Endothelial cell of umbilical vein (primary cell): ENCODE results near the gene CYP51A1. TPM values are rescaled to one million over a fixed set of nuclear protein-coding genes. Genes with fewer than 3 reads are reported as not detected.

Experiments
- BruUV-seq: library from RNA; stranded (reverse); fragments of 400-500 nt; replicated peaks from 2 replicates; lab custom pipeline; 2021; lab: Mats Ljungman, UMichigan
- CTCF ChIA-PET: fragments of 300-600, 350-600 bp; sonication (Branson Sonifier 250); formaldehyde crosslinking; loops from one replicate; lab custom pipeline; 2021; ENCODE audit warnings: antibody characterized with exemption, inconsistent platforms; lab: Charles Lee
- POLR2A ChIA-PET: fragments of 300-600, 350-600 bp; sonication (Branson Sonifier 250); formaldehyde crosslinking; loops from one replicate; lab custom pipeline; 2021; ENCODE audit warnings: antibody characterized with exemption, inconsistent platforms; lab: Charles Lee
- DNase-seq: peaks from one replicate; pipeline ENCODE4 v3.0.0-alpha.2; 2011; ENCODE audit warnings: low read depth, low spot score
- FAIRE-seq: peaks from 2 replicates; lab custom pipeline; 2011; peaks lifted over from hg19 to GRCh38; lab: Jason Lieb, UNC
- H2AFZ ChIP-seq: 2 replicates; pipeline ENCODE4 v1.6.0; 2012; ENCODE audit warnings: low read depth, low read length, control low read depth, inconsistent platforms
- H3K27ac ChIP-seq: 2 replicates; pipeline ENCODE4 v1.5.1; 2011; ENCODE audit warnings: low read depth, mild to moderate bottlenecking, control low read depth, low read length, moderate library complexity; ENCODE audit not compliant: insufficient read depth
- H3K27me3 ChIP-seq, 2 experiments: 2 replicates each; pipeline versions ENCODE4 v1.6.0 to v1.6.1; 2011; ENCODE audit warnings: low read length in 2 of 2, mixed read lengths in 1 of 2; ENCODE audit not compliant: control insufficient read depth in 2 of 2, insufficient read depth in 2 of 2
- H3K36me3 ChIP-seq, 2 experiments: 2 replicates in 1 of 2; 3 replicates in 1 of 2; pipeline ENCODE4 v1.5.1; 2011; ENCODE audit warnings: low read length in 2 of 2, mild to moderate bottlenecking in 1 of 2, moderate library complexity in 1 of 2; ENCODE audit not compliant: control insufficient read depth in 2 of 2, insufficient read depth in 2 of 2; ENCODE audit errors: extremely low read depth in 1 of 2
- H3K4me1 ChIP-seq: 3 replicates; pipeline ENCODE4 v1.5.1; 2011; ENCODE audit warnings: mild to moderate bottlenecking, low read length; ENCODE audit not compliant: control insufficient read depth, insufficient read depth; ENCODE audit errors: extremely low read depth
- H3K4me2 ChIP-seq: 2 replicates; pipeline ENCODE4 v1.6.1; 2011; ENCODE audit warnings: low read length, control low read depth, mixed read lengths; ENCODE audit not compliant: insufficient read depth
- H3K4me3 ChIP-seq, 3 experiments: fragments of 200-600 bp in 1 of 3; sonication (generic), shearing (Covaris generic) in 1 of 3; replicated peaks in 1 of 3; 2 replicates each; pipeline ENCODE4 v1.5.1; 2011 to 2016; ENCODE audit warnings: control low read depth in 3 of 3, low read length in 3 of 3, mild to moderate bottlenecking in 2 of 3, inconsistent platforms in 1 of 3, low read depth in 1 of 3, moderate library complexity in 1 of 3; ENCODE audit not compliant: insufficient read depth in 1 of 3
- H3K79me2 ChIP-seq: 2 replicates; pipeline ENCODE4 v1.6.0; 2012; ENCODE audit warnings: low read length, inconsistent platforms; ENCODE audit not compliant: control insufficient read depth, insufficient read depth
- H3K9ac ChIP-seq: replicated peaks from 2 replicates; pipeline ENCODE3; 2011; ENCODE audit warnings: low read length, control low read depth; ENCODE audit not compliant: insufficient read depth; ENCODE audit errors: extremely low read depth
- H3K9me1 ChIP-seq: replicated peaks from 3 replicates; pipeline ENCODE4 v1.6.0; 2011; ENCODE audit warnings: mild to moderate bottlenecking, low read length; ENCODE audit not compliant: control insufficient read depth, insufficient read depth; ENCODE audit errors: extremely low read depth
- H3K9me3 ChIP-seq: replicated peaks from 2 replicates; pipeline ENCODE4 v1.5.1; 2012; ENCODE audit warnings: low read length, inconsistent platforms; ENCODE audit not compliant: control insufficient read depth, insufficient read depth
- H4K20me1 ChIP-seq: replicated peaks from 2 replicates; pipeline ENCODE3; 2011; ENCODE audit warnings: mild to moderate bottlenecking, low read length; ENCODE audit not compliant: control insufficient read depth, insufficient read depth; ENCODE audit errors: extremely low read depth
- CTCF ChIP-seq, 2 donors: IDR thresholded peaks; 1 replicate in 1 of 2; 2 replicates in 1 of 2; pipeline ENCODE4 v1.5.1; 2011; ENCODE audit warnings: low read length in 2 of 2, mild to moderate bottlenecking in 2 of 2, moderate library complexity in 2 of 2, control low read depth in 1 of 2, inconsistent platforms in 1 of 2, low read depth in 1 of 2; ENCODE audit not compliant: insufficient read depth in 1 of 2; ENCODE audit errors: extremely low read depth in 1 of 2
- EZH2 ChIP-seq: IDR thresholded peaks from 2 replicates; pipeline ENCODE4 v1.6.1; 2012; ENCODE audit warnings: borderline replicate concordance, low read depth, mild to moderate bottlenecking, moderate library complexity, low read length, inconsistent platforms; ENCODE audit not compliant: severe bottlenecking
- FOS ChIP-seq: IDR thresholded peaks from 2 replicates; pipeline ENCODE4 v1.6.1; 2011; ENCODE audit warnings: mild to moderate bottlenecking, low read length, moderate library complexity, borderline replicate concordance; ENCODE audit not compliant: insufficient read depth
- GATA2 ChIP-seq: IDR thresholded peaks from 2 replicates; pipeline ENCODE4 v1.7.0; 2011; ENCODE audit warnings: low read depth, mild to moderate bottlenecking, moderate library complexity, mixed read lengths, low read length; ENCODE audit not compliant: insufficient read length, insufficient read depth
- JUN ChIP-seq: IDR thresholded peaks from 2 replicates; pipeline ENCODE4 v1.6.1; 2011; ENCODE audit warnings: borderline replicate concordance, low read depth; ENCODE audit not compliant: insufficient read length, insufficient read depth
- MAX ChIP-seq: IDR thresholded peaks from 2 replicates; pipeline ENCODE4 v1.6.1; 2011; ENCODE audit not compliant: insufficient read depth, insufficient read length
- MYC ChIP-seq: IDR thresholded peaks from one replicate; pipeline ENCODE4 v1.6.1; 2011; ENCODE audit warnings: mild to moderate bottlenecking, low read depth, low read length
- POLR2A ChIP-seq: IDR thresholded peaks from 2 replicates; pipeline ENCODE4 v1.6.1; 2012; ENCODE audit warnings: low read depth, mild to moderate bottlenecking, control low read depth, low read length
- POLR2AphosphoS5 ChIP-seq: IDR thresholded peaks from 2 replicates; pipeline ENCODE4 v1.6.1; 2012; ENCODE audit warnings: low read depth, mild to moderate bottlenecking, control low read depth, low read length, moderate library complexity; ENCODE audit not compliant: insufficient read depth
- dilution Hi-C: fragments of 300-500 bp; cut with MboI; formaldehyde crosslinking; loops from one replicate; pipeline ENCODE4 v1.15.0; 2019; ENCODE audit warnings: low sequenced_read_pairs; ENCODE audit not compliant: extremely low pct_ligation_motif_present
- intact Hi-C: fragments of 100-400 bp; cut with micrococcal nuclease; formaldehyde crosslinking; loops from one replicate; pipeline ENCODE4 v1.10.0; 2022
- polyA plus RNA-seq, 4 experiments: library from polyadenylated mRNA; depleted of rRNA in 3 of 4; stranded (reverse) in 3 of 4; unstranded in 1 of 4; fragments of >200 nt; gene quantifications; 2 replicates each; pipeline versions ENCODE4 v1.2.1 to v1.2.3, GENCODE V29; 2011 to 2012; ENCODE audit warnings: missing spikeins in 1 of 4
- total RNA-seq: library from RNA; stranded (reverse); gene quantifications from 2 replicates; pipeline ENCODE4 v1.2.3, GENCODE V29; 2021

Gene CYP51A1
- total and polyA plus RNA-seq, 2 donors (not counting 3 experiments of a cell fraction or from before 2014, with no cell fraction given): 16.5 to 119 TPM

- CTCF ChIA-PET: no interaction called here
- no peak overlapping the region for H3K27ac ChIP-seq
- no peak overlapping the region for H3K4me2 ChIP-seq
- no peaks in the 10 kb centered on the region for H3K27me3 ChIP-seq
- no peak for DNase-seq
- intact Hi-C loops: no loop called here
- BruUV-seq: no TSS peak
- H3K79me2 ChIP-seq: peaks cover 59% of the 10 kb centered on the region
- TF ChIP-seq MAX: no peak
- no peak for TF ChIP-seq POLR2A
- TF ChIP-seq MYC: no peak
- no peak for TF ChIP-seq CTCF (IDR thresholded peaks at IDR 0.05; ENCODE audit: extremely low read depth in 1 of 2, insufficient read depth in 1 of 2, low read depth in 1 of 2, low read length in 2 of 2)
- TF ChIP-seq EZH2: no peak
- no peak for TF ChIP-seq FOS
- TF ChIP-seq JUN: no peak
- no peak for TF ChIP-seq POLR2AphosphoS5
- no peak for TF ChIP-seq GATA2
- peaks cover 8% of the 10 kb centered on the region for H4K20me1 ChIP-seq
- peaks cover 3 to 28% of the 10 kb centered on the region in 2 experiments for H3K36me3 ChIP-seq
- POLR2A ChIA-PET: no interaction called here
- H3K4me1 ChIP-seq: no peaks in the 10 kb centered on the region
- FAIRE-seq: no peak
- no peak overlapping the region for H2AFZ ChIP-seq
- no peak overlapping the region for H3K4me3 ChIP-seq
- no peaks in the 10 kb centered on the region for H3K9me3 ChIP-seq
- no peaks in the 10 kb centered on the region for H3K9me1 ChIP-seq
- no peak overlapping the region for H3K9ac ChIP-seq
- dilution Hi-C loops: no loop called here
Measured at GRCh38 chr7:92116949-92117348, 17.3 kb downstream of the CYP51A1 start.
